Left kidney (tissue), 8 donors: Measurements from ENCODE around the gene SPATA21. TPM values are rescaled to one million over a fixed set of nuclear protein-coding genes. Genes with fewer than 3 reads are reported as not detected.
"Not testable (repeated sequence)": the region's sequence is repeated elsewhere in the genome, so short reads cannot be mapped to it uniquely, and the experiment has no call there.

ENCODE experiments used
- DNase-seq: peaks from one replicate; pipeline ENCODE4 v3.0.0-alpha.2; 2013
- long read RNA-seq, 8 donors: transcript quantifications; one replicate each; lab custom pipeline, GENCODE V29; 2026
- polyA plus RNA-seq: library from polyadenylated mRNA; unstranded; fragments of 120-200 nt; gene quantifications from one replicate; pipeline ENCODE4 v1.2.1, GENCODE V29; 2013; ENCODE audit not compliant: insufficient read length

Gene SPATA21, protein sequence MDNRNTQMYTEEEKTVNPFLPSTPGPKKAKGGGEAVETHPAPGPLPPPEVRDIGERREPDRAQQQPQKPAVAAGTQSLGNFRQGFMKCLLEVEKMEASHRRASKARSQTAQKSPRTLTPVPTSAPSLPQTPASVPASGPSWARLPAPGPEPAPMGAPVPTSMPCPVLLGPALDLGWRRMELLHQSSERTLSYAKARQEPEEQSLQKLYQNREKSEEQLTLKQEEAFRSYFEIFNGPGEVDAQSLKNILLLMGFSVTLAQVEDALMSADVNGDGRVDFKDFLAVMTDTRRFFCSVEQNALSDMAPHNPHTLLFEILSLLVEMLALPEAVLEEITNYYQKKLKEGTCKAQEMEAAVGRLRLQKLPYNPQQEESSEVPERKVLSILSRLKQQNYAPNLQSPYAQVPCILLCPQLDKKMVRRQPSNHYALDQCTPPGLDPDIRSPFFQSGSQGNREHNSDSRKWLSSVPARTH
- polyA plus RNA-seq: 0.40 TPM
- long read RNA-seq, donor 1, partial matches to known transcripts: 80 of 133 reads
- long read RNA-seq, donor 1, other reads (novel, unspliced or antisense): 53 of 133 reads
- long read RNA-seq, donor 2, partial matches to known transcripts: 17 of 43 reads
- long read RNA-seq, donor 2, other reads (novel, unspliced or antisense): 26 of 43 reads
- long read RNA-seq, donor 3: 0 reads
- long read RNA-seq, donor 4, partial matches to known transcripts: 12 of 12 reads
- long read RNA-seq, donor 4, other reads (novel, unspliced or antisense): 0 of 12 reads
- long read RNA-seq, donor 5, partial matches to known transcripts: 221 of 232 reads
- long read RNA-seq, donor 5, other reads (novel, unspliced or antisense): 11 of 232 reads
- long read RNA-seq, donor 6: 0 reads
- long read RNA-seq, donor 7: 0 reads
- long read RNA-seq, donor 8, partial matches to known transcripts: 8 of 8 reads
- long read RNA-seq, donor 8, other reads (novel, unspliced or antisense): 0 of 8 reads

DNA sequence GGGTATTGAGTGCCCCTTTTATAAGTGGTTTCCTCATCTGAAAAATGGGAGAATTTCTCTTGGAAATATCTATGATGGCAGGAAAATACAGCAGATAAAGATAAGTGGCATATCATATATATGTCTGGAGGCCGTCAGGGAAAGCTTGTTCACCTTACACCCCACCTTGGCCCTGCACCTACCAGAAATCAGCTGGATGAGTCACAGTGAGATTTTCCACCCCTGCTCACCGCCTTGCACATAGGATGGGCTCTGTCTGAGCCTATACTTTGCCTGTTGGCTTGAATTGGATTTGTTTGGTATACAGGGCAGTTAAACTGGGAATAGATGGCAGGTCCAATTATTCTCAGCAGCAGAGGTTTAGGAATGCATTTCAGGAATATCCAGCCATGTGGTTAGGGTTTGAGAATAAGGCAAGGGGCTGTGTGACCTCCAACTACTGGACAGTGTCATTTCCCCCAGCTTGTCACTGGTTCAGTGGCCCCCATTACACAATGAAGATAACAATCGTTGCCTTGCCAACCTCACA, at the start of gene SPATA21:
Gene SPATA21 (minus strand): TSS at position 479 of the 529 bp plus-strand sequence. CDS start 6,053 bp downstream, outside the sequence.
- DNase-seq: no peak

DNA sequence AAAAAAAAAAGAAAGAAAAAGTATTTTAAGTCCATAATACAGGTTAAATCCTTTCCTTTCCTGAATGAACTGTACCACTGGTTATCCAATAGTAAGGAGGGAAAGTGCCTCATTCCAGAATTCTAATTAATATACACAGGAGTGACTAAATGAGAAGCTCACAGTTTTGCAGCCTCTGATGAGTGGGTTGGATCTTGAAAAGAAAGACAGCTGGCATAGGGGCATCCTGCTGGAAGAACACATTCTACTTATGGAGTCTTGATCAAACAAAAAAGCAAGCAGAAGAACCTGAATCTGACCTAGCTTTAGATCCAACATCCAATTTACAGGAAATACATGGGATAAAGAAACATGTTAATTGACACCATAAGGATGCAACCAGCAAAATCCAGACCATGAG, 49.8 kb upstream of the SPATA21 start:
- DNase-seq: not testable (repeated sequence)

DNA sequence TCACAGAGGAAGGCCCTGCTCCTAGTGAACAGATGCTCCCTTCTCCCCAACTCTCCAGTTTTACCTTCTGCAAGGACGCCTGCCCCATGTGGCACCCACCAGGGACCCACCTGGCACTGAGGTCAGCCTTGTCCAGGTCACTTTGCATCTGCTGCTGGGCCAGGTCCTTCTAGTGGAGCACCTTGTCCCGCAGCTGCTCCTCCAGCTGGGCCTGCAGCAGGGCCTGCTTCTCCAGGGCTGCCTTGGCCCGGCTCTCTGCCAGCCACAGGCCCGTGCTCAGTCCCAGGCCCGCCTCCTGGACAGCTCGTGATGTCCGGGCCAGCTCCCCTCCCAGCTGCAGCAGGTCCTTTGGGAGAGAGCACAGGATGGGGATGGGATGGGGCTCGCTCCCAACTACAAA, 49.1 kb upstream of the SPATA21 start:
- DNase-seq: not testable (repeated sequence)

DNA sequence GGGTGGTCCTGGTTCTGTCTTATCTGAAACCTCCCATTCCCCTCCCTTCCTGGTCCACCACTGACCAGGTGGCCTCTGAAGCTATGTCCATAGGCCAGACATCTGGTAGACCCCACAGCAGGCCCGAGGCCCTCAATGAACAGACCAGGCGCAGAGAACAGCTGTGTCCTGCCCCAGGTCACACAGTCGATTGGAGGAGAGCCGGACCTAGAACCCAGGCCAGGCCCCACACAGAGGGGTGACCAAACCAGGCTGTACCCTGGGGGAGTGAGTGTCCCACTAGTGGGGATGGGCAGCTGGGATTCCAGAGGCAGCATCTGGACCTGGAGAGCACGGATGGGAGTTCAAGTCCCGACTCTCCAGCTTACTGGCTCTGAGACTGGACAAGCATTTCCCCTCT, 47.7 kb upstream of the SPATA21 start:
- no peak for DNase-seq

DNA sequence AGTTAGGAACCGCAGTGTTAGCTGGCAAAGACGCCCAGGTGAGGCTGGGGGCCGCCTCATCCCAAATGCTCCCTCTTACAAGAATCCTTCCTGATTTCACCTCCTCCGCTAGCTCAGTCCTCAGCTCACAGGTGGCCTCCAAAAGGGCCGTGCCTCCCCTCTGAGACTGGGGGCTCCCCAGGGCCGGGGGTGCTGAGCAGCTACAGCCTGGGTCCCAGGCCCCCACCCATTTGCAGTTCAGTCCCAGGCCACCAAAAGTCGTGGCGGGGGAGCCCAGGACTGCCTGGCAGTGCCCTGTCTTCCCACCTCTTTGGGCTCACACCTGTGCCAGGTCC, 47.2 kb upstream of the SPATA21 start:
- no peak for DNase-seq

DNA sequence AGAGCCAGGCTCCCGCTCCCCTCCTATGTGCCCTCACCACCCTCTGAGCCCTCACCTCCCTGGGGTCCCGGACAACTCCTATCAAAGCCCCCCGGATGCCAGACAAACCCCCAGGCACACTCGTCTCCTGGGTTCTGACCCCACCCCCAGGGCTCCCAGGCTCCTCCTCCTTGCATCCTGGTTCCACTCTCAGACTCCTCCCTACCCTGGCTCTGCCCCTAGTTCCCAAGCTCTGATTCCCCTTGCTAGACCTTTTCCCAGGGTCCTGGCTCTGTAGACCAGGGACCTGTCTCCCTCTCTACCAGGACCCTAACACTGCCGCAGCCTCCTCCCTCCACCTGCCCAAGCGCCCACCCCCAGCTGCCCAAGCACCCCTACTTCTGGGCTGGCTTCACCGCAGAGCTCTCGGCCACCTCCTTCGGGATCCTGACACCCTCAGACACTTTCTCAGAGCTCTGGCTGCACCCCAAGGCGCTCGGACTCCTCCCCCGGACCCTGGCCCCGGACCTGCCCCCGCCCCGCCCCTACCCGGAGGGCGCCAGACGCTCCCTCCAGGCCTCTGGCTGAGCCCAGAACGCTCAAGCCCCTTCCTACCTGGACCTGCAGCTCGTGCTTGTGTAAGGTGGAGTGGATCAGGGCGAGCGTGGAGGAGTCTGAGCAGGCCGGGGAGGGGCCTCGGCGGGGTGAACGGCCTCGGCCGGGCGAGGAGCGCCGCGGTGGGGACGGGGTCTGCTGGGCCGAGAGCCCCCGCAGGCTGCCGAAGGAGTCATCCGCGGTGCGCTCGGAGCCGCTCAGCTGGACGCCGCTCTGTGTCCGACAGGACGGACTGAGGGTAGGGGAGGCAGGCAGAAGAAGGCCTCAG, 46.6 kb upstream of the SPATA21 start:
- DNase-seq: not testable (repeated sequence)

DNA sequence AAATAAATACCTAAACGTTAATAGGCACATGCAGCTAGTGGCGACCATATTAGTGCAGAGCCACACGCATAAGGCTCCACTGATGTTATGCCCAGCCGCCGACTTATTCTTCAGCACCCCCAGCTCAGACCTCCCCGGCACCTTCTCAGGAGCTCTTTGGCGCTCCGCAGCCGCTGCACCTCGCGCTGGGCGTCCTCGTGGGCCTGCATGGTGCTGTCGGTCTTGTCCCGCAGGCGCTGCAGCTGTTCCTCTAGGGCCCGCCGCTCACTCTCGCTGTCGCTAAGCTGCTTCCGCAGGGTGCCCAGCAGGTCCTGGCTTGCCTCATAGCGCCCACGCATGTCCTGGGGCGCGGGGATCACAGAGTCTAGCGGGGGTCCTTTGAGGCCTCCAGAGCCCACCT, 45.9 kb upstream of the SPATA21 start:
- not testable (repeated sequence) for DNase-seq

DNA sequence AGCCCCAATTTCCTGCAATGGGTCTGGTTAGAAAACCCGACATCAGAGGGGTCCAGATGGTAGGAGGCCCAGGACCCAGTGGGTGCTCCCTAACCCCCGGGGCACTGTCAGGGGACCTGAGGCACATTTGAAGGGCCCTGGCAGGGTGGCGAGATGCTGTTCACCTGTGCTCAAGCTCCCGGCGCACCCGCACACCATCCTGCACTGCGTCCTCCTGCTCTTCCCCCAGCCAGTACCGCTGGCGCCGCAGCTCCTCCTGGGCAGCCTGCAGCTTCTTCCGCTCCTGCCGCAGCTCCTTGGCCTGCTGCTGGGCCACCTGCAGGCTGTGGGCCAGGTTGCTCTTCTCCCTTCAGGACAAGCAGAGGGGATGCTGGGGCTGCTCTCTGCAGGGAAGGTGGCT, 40.9 kb upstream of the SPATA21 start:
- DNase-seq: no peak

DNA sequence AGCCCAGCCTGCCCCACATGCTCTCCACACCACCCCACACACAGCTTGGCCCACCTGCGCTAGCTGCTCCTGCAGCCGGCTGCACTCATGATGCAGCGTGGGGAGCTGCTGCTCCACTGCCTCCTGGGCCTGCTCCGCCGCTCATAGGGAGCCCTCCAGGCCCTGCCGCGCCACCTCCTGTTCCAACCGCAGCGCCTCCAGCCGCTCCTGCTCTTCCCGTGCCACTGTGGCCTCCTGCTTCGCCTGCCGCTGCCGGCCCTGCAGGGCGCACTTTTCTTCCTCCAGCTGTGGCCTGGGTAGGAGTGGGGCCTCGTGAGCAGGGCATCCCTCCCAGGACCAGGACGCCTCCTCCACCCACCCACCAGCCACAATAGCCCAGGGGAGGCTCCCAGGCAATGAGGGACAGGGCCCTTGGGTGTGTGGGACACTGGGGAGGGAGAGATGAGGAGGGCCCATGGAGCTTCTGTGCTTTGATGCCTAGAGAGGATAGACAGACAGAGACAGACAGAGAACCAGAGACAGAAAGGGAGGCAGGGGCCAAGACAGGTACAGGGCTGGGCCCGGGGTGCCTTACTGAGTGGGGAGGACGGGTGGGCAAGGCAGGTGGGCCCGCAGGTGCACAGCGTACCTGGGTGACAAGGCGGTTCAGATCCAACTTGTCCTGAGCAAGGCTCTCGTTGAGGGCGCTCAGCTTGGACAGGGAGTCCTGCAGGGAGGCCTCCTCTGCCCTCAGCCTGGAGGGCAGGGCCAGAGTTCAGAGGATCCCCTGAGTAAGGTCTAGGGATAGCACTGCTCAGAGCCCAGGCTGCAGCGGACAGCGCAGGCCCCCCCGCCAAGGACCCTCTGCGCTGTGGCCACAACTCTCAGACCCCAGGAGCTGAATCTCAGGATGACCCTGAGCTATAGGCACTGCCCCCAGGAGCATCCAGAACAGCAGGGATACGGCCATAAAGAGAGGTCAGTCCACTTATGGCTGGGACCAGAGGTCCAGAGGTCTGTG, 38.8 kb upstream of the SPATA21 start:
- DNase-seq: not testable (repeated sequence)

DNA sequence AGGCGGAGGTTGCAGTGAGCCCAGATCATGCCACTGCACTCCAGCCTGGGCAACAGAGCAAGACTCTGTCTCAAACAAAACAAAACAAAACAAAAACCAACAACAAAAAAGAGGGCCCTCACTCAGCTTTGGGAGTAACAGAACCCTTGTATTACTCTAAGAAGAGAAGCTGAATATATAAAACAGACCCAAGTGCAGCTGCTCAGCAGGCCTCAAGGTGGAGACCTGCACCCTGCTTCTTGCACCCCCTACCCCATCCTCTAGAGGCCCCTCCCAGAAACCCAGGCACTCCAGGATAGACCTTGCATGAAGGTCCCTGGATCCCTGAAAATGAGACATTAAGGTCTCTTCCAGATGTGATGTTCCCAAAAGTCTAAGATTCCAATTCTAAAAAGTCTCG, 37.7 kb upstream of the SPATA21 start:
- not testable (repeated sequence) for DNase-seq

DNA sequence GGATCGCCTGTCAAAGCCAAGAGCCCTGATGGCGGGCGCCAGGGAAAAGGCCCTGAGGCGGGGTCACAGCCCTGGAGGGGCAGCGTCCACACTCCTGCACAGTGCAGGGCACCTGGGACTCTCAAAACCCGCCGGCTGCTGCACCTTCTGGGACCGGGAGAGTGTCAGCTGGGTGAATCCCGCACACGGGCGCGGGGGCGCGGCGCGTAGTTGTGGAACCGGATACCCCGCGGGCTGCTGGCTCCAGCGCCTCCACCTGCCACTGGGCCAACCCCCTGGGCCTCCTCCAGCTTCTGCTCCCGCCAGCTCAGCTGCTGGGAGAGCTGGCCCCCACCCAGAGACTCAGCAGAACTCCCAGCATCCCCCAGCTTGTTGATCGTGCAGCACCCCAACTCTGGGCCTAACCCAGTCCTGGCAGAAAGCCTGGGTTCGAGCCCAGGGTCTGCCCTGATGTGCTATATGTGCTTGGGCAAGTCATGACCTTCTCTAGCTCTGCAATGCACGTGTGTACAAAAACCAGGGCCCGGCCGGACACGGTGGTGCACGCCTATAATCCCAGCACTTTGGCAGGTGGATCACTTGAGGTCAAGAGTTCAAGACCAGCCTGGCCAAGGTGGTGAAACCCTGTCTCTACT, 37.1 kb upstream of the SPATA21 start:
- peak; percentile 13 for DNase-seq

DNA sequence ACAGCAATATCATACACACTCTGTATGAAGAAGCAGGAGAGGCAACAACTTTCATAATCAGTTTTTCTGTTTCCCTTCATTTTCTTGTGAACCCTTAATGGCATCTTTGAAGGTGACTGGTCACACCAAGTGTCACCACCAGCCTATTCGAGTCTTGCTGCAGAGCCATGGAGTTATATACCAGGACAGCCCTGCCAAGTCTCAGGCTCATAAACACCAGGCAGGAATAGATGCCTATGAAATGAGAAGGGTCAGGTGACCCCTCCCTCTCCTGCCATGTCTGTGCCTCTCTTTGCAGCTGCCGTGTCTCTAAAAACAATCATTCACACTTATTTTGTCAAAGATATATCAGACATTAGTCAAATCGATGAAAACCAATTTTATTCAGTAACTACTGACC, 31.3 kb upstream of the SPATA21 start:
- no peak for DNase-seq

DNA sequence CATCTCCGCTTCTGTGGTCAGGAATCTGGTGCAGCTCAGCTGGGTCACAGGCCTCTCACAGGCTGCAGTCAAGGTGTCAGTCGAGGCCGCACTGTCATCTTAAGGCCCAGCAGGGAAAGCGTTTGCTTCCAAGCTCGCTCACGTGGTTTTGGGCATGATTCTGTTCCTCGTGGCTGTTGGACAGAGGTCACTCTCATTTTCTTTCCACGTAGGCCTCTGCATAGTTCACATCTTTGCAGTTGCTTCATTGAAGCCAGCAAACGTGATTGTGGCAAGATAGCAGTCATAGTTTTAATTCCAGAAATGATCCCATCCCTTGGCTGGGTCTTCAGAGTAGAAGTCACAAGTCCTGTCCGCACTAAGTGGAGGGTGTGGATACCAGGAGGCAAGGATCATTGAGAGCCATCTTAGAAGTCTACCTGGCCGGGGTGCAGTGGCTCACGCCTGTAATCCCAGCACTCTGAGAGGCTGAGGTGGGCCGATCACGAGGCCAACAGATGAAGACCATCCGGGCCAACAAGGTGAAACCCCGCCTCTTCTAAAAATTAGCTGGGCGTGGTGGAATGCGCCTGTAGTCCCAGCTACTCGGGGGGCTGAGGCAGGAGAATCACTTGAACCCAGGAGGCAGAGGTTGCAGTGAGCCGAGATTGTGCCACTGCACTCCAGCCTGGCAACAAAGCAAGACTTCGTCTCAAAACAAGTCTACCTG, 27.8 kb upstream of the SPATA21 start:
- DNase-seq: no peak

DNA sequence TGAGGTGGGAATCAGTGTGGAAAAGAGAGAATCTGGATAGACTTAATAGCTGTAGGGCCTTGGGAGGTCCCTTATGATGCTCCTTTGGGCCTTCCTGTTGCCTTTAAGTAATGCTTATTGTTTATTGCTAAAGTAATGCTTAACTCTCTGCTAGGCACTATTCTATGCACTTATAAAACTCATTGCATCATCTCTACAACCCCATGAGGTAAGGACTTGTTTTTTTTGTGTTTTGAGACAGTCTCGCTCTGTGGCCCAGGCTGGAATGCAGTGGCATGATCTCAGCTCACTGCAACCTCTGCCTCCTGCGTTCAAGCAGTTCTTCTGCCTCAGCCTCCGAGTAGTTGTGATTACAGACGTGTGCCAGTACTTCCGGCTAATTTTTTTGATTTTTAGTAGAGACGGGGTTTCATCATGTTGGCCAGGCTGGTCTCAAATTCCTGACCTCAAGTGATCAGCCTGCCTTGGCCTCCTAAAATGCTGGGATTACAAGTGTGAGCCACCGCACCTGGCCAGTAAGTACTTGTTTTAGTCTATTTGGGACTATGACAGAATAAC, 25.6 kb upstream of the SPATA21 start:
- no peak for DNase-seq

DNA sequence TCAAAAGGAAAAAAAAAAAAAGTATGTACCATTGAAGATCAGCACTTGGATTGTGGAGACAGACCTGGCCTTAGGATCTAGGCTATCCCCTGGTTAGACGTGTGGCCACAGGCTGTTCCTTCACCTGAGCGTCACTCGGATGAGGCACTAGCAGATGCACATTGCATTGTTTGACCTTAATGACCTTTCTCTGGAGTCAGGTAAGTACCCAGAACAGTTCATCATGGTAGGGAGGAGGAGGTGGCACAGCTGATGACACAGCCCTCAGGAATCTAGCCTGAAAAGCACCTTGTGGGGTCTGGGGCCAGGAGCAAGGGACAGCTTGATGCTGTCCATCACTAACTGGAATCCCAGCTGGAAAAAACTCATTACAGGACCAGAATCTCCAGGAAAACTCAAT, 24.5 kb upstream of the SPATA21 start:
- no peak for DNase-seq

DNA sequence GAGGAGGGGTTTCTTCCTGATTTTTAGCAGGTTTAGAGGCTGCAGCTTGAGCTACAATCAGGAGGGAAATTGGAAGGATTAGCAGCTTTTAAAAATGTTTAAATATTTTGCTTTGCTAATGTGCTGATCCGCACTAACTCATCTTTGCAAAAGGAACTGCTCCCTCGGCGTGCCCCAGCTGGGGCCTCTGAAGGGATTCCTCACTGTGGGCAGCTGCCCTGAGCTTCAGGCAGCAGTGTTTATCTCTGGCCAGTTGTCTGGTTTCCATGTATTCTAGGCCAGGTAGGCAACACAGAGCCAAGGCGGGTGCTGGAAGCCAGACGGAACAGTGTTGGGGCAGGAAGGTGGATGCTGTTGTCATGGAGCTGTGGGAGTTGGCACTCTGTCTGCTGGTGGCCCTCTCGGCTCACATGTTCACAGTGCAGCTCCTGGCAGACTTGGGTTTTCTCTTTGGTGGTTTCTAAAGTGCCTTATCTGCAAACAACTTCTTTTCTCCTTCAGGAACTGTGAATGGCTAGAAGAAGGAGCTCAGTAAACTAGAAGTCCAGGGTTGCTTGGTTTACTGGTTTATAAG, 22.2 kb upstream of the SPATA21 start:
- DNase-seq: no peak

DNA sequence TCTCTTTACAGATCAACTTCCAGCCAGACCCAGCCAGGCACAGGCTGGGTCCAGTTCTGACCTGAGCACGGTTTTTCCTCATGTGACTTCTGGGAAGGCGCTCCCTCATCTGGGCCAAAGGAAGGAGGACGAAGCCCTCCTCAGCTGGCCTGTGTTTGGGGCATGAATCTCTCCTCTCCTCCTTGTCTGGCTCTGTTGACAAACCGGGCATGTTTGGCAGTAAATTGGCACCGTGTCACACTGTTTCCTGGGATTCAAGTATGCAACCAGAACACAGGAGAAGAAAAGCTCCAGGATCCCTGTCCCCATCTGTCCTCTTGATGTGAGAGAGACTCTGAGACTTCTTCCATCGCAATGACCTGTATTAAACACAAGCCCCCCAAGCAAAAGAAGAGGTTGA, 21.6 kb upstream of the SPATA21 start:
- DNase-seq: no peak

DNA sequence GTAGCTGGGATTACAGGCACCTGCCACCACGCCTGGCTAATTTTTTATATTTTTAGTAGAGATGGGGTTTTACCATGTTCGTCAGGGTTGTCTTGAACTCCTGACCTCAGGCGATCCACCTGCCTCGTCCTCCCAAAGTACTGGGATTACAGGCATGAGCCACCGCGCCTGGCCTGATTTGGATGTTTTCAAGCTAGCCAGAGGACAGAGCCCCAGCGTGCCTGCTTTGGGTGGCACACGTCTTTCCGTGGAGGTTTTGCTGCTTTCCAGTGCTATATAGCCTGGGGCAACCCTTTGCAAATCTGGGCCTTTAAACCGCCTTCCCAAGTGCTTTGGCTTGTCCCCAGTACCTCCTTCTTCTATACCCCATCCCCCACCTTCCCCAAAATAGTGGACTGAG, 18.9 kb upstream of the SPATA21 start:
- DNase-seq: not testable (repeated sequence)

DNA sequence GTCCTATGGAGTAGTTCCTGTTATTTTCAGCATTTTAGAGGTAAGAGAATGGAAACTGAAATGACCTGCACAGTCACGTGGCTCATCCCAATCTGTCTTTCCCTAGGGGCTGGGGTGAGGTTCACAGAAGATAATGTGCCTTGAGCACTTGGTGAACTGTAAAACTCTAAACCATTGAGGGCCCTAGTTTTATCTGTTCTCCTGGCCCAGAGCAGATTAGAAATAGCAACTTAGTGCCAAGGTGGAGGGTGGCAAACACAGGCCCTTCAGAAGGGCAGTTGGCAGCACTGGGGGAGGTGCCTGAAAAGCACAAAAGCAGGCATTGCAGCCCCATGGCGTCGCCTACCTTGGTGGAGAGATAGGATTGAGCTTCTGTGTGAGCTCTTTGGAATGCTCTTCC, 17.7 kb upstream of the SPATA21 start:
- not testable (repeated sequence) for DNase-seq
